GM21390 (cell line): Measurements from ENCODE around the gene ZNF440.
"Not testable (repeated sequence)": the region's sequence is repeated elsewhere in the genome, so short reads cannot be mapped to it uniquely, and the experiment has no call there.

Source experiments
- ATAC-seq: cut with Tn5 transposase; IDR thresholded peaks from one replicate; pipeline ENCODE4 v1.9.1; 2021; ENCODE audit not compliant: unreplicated experiment

The ZNF440 gene

DNA sequence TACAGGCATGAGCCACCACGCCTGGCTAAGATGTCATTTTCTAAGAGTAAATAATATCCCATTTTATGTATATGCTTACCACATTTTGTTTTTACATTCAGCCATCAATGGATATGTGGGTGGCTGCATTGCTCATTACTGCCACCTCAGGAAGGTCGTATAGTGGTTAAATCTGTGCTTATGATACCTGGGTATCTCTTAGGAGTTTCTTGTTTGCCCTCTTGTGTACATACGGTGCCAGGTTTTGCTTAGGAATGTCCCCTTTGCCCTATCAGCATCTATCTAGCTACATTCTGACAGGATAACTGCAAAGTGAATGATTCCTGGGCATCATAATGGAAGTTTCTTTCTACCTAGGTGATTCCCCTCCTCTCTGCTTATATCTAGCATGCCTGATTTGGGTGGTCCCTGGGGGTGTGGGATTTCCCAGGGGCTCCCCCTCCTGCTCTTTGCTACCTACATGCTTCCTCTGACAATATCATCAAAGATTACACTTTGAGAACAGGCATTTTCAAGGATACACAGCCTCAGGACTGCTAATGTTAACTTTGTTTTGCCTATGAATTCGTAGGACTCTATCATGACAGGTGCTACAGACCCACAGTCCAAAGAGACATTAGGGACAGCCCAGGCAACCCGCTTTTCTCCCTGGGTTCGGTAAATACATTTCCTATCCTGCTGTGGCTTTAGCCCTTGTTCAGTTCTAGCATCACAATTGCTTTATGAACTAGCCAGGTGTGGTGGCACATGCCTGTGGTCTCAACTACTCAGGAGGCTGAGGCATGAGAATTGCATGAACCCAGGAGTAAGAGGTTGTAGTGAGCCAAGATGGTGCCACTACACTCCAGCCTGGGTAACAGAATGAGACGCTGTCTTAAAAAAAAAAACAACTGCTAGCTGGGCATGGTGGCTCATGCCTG, 15.1 kb downstream of the ZNF440 start:
- ATAC-seq: not testable (repeated sequence)

DNA sequence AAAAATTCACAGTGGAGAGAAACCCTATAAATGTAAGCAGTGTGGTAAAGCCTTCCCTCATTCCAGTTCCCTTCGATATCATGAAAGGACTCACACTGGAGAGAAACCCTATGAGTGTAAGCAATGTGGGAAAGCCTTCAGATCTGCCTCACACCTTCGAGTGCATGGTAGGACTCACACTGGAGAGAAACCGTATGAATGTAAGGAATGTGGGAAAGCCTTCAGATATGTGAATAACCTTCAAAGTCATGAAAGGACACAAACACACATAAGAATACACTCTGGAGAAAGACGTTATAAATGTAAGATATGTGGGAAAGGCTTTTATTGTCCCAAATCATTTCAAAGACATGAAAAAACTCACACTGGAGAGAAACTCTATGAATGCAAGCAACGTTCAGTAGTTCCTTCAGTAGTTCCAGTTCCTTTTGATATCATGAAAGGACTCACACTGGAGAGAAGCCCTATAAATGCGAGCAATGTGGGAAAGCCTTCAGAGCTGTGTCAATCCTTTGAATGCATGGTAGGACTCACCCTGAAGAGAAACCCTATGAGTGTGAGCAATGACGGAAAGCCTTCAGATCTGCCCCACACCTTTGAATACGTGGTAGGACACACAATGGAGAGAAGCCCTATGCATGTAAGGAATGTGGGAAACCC, 18.3 kb downstream of the ZNF440 start:
- ATAC-seq: no peak

- no peak for ATAC-seq
Observed at GRCh38 chr19:11833541-11833940, 19.5 kb downstream of the ZNF440 start.

DNA sequence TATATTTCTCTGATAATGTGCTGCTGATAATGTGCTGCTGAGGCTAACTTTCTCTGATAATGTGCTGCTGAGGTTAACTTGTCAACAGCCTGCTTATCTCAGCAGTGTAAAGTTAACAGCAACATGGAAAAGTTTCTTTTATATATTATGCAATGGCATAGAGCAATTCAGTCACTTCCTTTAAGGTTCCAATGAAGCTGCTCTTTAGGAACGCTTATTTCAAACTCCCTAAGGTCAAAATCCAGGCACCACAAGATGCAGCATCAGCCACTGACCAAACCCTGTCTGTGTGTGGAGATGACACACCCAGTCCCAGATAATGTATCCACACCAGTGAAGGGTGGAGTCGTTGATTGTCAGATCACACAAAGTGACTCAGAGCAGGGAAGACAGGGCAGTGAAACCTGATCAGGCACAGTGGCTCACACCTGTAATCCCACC, 21.6 kb downstream of the ZNF440 start:
- not testable (repeated sequence) for ATAC-seq

DNA sequence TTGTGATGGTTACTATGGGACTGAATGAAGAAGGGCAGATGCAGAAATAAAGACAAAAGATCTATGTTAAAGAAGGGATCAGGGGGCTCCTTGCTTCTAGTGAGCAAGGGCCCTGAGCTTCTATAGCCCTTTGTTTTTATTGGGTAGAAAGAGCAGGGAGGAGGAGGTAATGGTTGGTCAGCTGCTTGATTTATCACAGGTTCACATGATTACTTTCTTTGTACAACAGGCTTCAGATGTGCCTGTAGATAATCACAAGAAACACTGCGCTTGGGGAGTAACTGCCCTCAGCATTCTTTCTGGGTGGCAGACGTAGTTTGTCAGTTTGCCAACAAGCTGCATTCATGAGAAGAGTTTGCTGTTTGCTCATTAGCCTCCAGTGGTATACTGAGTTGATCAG, 29.6 kb downstream of the ZNF440 start:
- no peak for ATAC-seq

- ATAC-seq: not testable (repeated sequence)
Observed at GRCh38 chr19:11847615-11848014, 33.5 kb downstream of the ZNF440 start.

- no peak for ATAC-seq
Observed at GRCh38 chr19:11848200-11848593, 34.1 kb downstream of the ZNF440 start.

DNA sequence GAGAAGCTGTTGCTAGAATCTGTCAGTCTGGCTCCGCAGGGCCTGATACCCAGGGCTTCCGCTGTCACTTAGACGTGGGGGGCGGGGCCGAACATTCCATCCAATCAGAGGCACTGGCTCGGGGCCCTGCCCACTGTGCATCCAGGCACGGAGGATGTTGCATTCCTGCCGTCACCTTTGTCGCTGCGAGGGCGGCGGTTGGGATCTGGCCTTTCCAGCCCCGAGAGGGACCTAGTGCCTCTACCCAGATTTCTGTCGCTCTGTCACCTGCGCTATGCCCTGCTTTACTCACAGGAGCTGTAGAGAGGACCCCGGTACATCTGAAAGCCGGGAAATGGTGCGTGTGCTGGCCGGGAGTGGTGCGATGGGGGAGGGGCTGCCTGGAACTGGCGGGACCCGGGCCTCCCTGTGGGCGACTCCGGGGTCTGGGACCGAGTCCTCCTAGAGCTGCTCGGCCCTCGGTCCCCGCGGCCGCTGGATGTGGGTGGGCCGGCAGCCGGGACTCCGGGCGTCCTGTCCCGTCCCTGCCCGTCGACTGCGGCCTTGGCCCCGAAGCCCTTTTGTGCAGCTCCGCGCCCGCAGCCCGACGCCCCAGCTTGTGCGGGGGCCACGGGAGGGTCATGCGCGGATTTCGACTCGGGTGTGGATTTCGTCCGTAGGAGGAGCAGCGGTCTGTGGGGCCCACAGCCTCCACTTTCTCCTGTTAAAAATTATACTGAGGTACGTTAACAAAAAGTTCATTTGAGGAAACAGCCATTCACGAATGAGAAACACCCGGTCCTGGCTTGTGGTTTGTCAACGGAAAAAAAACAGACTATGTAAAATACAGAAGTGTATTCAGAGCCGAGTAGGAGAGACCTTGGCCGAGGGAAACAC, 34.8 kb downstream of the ZNF440 start, which contains the start of gene ZNF439:
Gene ZNF439, plus strand, starts transcription at position 133 of the 876 bp plus-strand sequence. Its CDS starts 142 bp downstream, at position 275.
- peak; percentile 81 for ATAC-seq

DNA sequence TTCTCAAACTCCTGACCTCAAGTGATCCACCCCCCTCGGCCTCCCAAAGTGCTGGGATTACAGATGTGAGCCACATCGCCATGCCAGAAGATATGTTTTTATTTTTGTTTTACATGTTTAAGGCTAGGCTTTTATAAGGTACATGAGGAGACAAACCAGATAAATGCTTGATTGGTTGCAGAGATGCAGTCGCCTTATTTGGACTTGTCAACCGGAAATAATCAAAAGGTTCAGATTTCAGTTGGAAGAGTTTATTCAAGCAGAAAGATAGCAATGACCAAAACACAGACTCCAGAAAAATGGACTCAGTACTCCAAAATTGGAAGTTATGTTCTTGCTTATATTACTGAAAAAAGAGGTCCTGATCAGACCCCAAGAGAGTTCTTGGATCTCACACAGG, 36.2 kb downstream of the ZNF440 start:
- not testable (repeated sequence) for ATAC-seq

DNA sequence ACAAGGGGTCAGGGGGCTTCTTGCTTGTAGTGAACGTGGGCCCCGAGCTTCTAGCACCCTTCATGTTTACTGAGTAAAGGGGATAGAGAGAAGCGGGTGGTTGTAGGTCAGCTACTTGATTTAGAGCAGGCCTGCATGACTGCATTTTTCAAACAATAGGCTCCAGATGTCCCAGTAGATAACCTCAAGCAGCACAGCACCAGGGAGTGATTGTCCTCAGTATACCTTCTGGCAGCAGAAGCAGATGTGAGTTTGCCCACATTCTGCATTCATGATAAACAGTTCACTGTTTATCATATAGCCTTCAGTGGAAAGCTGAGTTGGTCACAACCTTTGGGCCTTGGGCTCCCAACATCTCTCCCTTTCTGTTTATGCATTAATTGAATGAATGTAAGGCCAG, 39.3 kb downstream of the ZNF440 start:
- no peak for ATAC-seq

DNA sequence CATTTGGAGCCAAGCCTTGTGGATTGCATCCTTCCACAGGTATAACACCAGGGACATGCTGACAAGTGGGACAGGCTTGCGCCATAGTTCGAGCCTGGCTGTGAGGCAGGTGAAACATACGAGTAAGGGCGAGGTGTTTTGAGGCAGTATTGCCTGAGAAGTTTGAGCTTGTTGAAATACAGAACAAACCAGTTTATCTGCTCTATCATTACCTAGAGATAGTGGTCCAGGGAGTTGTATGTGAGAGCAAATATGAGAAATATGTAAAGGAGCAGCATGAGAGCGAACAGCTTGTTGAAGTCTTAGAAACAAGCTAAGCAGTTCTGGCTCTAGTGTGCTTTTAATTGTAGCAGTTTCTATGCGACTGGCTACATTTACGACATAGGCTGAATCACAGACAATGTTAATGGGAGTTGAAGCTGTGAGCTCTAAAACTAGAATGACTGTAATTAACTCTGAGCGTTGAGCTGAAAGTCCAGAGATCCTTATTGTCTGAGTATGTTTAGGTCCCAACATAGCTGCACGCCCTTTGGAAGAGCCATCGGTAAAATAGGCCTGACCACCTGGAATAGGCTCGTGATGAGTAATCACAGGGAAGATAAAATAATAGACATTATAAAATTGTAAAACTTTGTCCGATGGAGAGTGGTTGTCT, 42.6 kb downstream of the ZNF440 start:
- no peak for ATAC-seq

DNA sequence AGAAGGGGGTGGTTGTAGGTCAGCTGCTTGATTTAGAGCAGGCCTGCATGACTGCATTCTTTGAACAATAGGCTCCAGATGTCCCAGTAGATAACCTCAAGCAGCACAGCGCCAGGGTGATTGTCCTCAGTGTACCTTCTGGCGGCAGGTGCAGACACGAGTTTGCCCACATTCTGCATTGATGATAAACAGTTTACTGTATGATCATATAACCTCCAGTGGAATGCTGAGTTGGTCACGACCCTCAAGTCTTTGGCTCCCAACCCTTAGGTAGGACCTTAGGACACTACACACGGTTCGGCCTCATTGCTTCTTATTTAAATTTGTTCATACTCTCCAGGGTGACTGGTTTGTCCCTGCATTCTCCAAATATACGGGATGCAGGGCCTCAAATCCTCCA, 46.6 kb downstream of the ZNF440 start:
- ATAC-seq: no peak

DNA sequence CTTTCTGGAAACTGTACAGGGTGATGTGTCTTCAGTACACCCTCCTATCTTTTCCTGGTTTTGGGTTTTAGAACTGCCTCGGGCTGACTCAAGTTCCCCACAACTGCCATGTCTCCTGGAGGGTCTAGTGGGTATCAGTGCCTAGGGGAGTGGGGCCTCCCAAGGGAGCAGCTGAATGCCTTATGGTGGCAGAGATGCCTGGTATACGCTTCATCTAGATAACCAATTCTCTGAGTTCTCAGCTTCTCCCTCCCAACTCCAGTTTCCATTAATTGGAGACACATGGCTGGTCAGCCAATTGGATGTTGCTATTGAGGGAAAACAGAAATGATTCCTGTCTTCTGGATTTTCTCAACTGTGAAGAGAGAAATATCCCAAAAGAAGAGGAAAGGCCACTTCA, 47.2 kb downstream of the ZNF440 start:
- ATAC-seq: no peak

GRCh38 chr19:11867766-11868165, 53.7 kb downstream of the ZNF440 start:
- not testable (repeated sequence) for ATAC-seq

DNA sequence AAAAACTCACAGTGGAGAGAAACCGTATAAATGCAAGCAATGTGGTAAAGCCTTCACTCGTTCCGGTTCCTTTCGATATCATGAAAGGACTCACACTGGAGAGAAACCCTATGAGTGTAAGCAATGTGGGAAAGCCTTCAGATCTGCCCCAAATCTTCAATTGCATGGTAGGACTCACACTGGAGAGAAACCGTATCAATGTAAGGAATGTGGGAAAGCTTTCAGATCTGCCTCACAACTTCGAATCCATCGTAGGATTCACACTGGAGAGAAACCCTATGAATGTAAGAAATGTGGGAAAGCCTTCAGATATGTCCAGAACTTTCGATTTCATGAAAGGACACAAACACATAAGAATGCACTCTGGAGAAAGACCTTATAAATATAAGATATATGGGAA, 54.1 kb downstream of the ZNF440 start:
- no peak for ATAC-seq

- no peak for ATAC-seq
Observed at GRCh38 chr19:11872624-11873023, 58.6 kb downstream of the ZNF440 start.

DNA sequence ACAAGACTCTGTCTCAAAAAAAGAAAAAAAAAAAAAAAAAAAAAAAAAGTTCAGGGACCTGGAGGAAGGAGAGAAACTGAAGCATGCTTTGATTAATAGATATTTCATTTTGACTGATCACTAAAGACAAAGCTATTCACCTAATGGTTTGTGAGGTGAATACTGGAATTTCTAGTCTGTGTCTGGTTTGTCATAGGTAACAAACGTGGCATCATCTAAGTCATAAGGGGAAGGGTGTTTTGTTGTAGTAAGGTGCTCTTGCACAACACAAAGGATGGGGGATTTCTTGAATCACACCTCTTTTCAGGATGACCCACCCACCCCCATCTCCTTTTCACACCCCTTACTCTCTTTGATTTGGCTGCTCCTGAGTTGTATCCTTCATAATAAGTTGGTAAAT, 59.7 kb downstream of the ZNF440 start:
- no peak for ATAC-seq

- not testable (repeated sequence) for ATAC-seq
Observed at GRCh38 chr19:11879687-11880266, 65.7 kb downstream of the ZNF440 start.

- ATAC-seq: no peak
Observed at GRCh38 chr19:11880598-11880997, 66.5 kb downstream of the ZNF440 start.

DNA sequence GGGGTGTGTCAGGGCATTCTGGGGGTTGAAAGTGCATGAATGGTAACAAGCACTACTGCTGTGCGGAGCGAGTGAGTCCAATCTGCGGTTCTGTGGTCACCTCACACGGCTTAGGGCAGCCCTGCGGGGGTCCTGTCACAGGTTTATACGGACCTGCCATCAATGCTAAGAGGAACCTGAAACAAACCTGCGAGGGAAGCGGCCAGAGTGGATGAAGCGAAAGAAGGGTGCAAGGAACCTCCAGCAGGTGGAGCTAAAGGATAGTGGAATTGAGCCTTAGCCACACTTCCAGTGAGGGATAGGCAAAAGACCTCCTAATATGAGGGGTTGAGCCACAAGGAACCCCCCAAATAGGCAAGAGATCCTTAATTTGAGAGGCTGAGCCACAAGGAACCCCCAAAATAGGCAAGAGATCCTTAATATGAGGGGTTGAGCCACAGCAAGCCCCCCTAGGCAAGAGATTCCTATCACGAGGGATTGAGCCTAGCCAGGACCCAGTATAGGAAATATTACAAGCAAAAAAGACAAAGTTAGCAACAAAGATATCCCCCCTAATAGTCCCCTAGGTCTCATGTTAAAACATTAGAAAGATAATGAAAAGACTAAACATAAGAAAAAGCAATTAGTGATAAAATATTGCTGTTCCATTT, 67.2 kb downstream of the ZNF440 start:
- no peak for ATAC-seq
